HEK293T (cell line): ENCODE data around the gene TRAPPC10.

Experiments used
- CTCF ChIA-PET: fragments of 350-600 bp; formaldehyde crosslinking; extraction: SDS; loops from one replicate; lab custom pipeline; 2021; ENCODE audit warnings: antibody characterized with exemption, inconsistent platforms; lab: Yijun Ruan, JAX
- POLR2A ChIA-PET: fragments of 350-600 bp; formaldehyde crosslinking; extraction: SDS; loops from one replicate; lab custom pipeline; 2020; ENCODE audit warnings: antibody characterized with exemption, inconsistent platforms; lab: Yijun Ruan, JAX
- DNase-seq: peaks from one replicate; pipeline ENCODE4 v3.0.0; 2012; ENCODE audit warnings: mixed read lengths; ENCODE audit errors: extremely low spot score
- ARNT ChIP-seq: fragments of 450-650 bp; IDR thresholded peaks from 2 replicates; pipeline ENCODE4 v1.6.1; 2017; ENCODE audit warnings: mild to moderate bottlenecking
- BHLHE40 ChIP-seq: fragments of 450-650 bp; IDR thresholded peaks from 2 replicates; pipeline ENCODE4 v1.6.1; 2016; ENCODE audit warnings: mild to moderate bottlenecking, moderate library complexity, borderline replicate concordance
- CTBP1 ChIP-seq: fragments of 450-650 bp; IDR thresholded peaks from 2 replicates; pipeline ENCODE4 v1.6.1; 2016; ENCODE audit warnings: borderline replicate concordance
- ELF4 ChIP-seq: fragments of 450-650 bp; IDR thresholded peaks from 2 replicates; pipeline ENCODE4 v1.6.1; 2017; ENCODE audit warnings: antibody characterized with exemption
- FOXA1 ChIP-seq: fragments of 450-650 bp; IDR thresholded peaks from 2 replicates; pipeline ENCODE4 v1.6.1; 2016; ENCODE audit warnings: mild to moderate bottlenecking
- FOXK2 ChIP-seq: fragments of 450-650 bp; IDR thresholded peaks from 2 replicates; pipeline ENCODE4 v1.6.1; 2016; ENCODE audit warnings: mild to moderate bottlenecking
- FOXM1 ChIP-seq: fragments of 450-650 bp; IDR thresholded peaks from 2 replicates; pipeline ENCODE4 v1.6.1; 2017; ENCODE audit warnings: mild to moderate bottlenecking, borderline replicate concordance
- HDGF ChIP-seq: fragments of 450-650 bp; IDR thresholded peaks from 2 replicates; pipeline ENCODE4 v1.6.1; 2017; ENCODE audit warnings: antibody characterized with exemption, borderline replicate concordance
- L3MBTL2 ChIP-seq: fragments of 450-650 bp; conservative IDR thresholded peaks from 2 replicates; pipeline ENCODE4 v1.6.1; 2016; ENCODE audit warnings: mild to moderate bottlenecking
- LEF1 ChIP-seq: fragments of 450-650 bp; IDR thresholded peaks from 2 replicates; pipeline ENCODE4 v1.6.1; 2017; ENCODE audit warnings: mild to moderate bottlenecking, borderline replicate concordance
- NFRKB ChIP-seq: fragments of 450-650 bp; IDR thresholded peaks from 2 replicates; pipeline ENCODE4 v1.6.1; 2016; ENCODE audit warnings: mild to moderate bottlenecking, moderate library complexity
- PKNOX1 ChIP-seq: fragments of 450-650 bp; IDR thresholded peaks from 2 replicates; pipeline ENCODE4 v1.6.1; 2016
- SP1 ChIP-seq: fragments of 450-650 bp; IDR thresholded peaks from 2 replicates; pipeline ENCODE4 v1.6.1; 2017
- SUZ12 ChIP-seq: fragments of 450-650 bp; IDR thresholded peaks from 2 replicates; pipeline ENCODE4 v1.6.1; 2016; ENCODE audit warnings: mild to moderate bottlenecking
- TARDBP ChIP-seq: fragments of 450-650 bp; IDR thresholded peaks from 2 replicates; pipeline ENCODE4 v1.6.1; 2016
- ZNF384 ChIP-seq: fragments of 450-650 bp; IDR thresholded peaks from 2 replicates; pipeline ENCODE4 v1.6.1; 2016

The TRAPPC10 gene

GRCh38 chr21:44050276-44050675, 38.2 kb downstream of the TRAPPC10 start:
- TF ChIP-seq FOXM1 (no peak), BHLHE40 (no peak), FOXA1 (no peak)
- CTCF ChIA-PET, result no interaction called here
- POLR2A ChIA-PET, result interaction anchor here (0.8 kb wide), 1 partner anchor 38 kb away, joined by 3 read pairs; the partner anchor contains the start of gene TRAPPC10
- no peak for DNase-seq

GRCh38 chr21:44051462-44051941, 39.4 kb downstream of the TRAPPC10 start:
- CTCF ChIA-PET, result no interaction called here
- no peak for TF ChIP-seq L3MBTL2
- TF ChIP-seq NFRKB, result no peak
- TF ChIP-seq ZNF384, result no peak
- TF ChIP-seq SP1, result no peak
- no peak for TF ChIP-seq FOXA1
- TF ChIP-seq BHLHE40, result no peak
- no peak for TF ChIP-seq CTBP1
- POLR2A ChIA-PET, result no interaction called here
- DNase-seq, result no peak

GRCh38 chr21:44052071-44052829, 40.1 kb downstream of the TRAPPC10 start:
- TF ChIP-seq BHLHE40, result no peak
- no peak for TF ChIP-seq PKNOX1
- no peak for TF ChIP-seq FOXA1
- no peak for TF ChIP-seq TARDBP
- TF ChIP-seq ELF4, result no peak
- no peak for TF ChIP-seq CTBP1
- TF ChIP-seq L3MBTL2, result no peak
- TF ChIP-seq FOXM1, result no peak
- TF ChIP-seq ZNF384, result no peak
- TF ChIP-seq NFRKB, result no peak
- no peak for TF ChIP-seq FOXK2
- no peak for TF ChIP-seq SP1
- no peak for TF ChIP-seq SUZ12
- TF ChIP-seq ARNT, result no peak
- TF ChIP-seq HDGF, result no peak
- TF ChIP-seq LEF1, result no peak
- POLR2A ChIA-PET, result no interaction called here
- CTCF ChIA-PET, result no interaction called here
- no peak for DNase-seq

GRCh38 chr21:44052830-44053226, 40.7 kb downstream of the TRAPPC10 start:
- TF ChIP-seq ELF4 (no peak), ZNF384 (no peak), TARDBP (no peak), ARNT (no peak), FOXA1 (no peak), SUZ12 (no peak), SP1 (no peak), L3MBTL2 (no peak), PKNOX1 (no peak), CTBP1 (no peak), HDGF (no peak), BHLHE40 (no peak), LEF1 (no peak), FOXM1 (no peak), NFRKB (no peak), FOXK2 (no peak)
- CTCF ChIA-PET, result no interaction called here
- POLR2A ChIA-PET, result no interaction called here
- no peak for DNase-seq

GRCh38 chr21:44053567-44053966, 41.5 kb downstream of the TRAPPC10 start:
- ChIA-PET POLR2A (no interaction called here), CTCF (no interaction called here)

More at GRCh38 chr21:44053567-44053966, 41.5 kb downstream of the TRAPPC10 start:
- no peak for TF ChIP-seq SUZ12
- no peak for TF ChIP-seq SP1
- no peak for TF ChIP-seq TARDBP
- TF ChIP-seq BHLHE40, result no peak
- TF ChIP-seq PKNOX1, result no peak
- no peak for TF ChIP-seq NFRKB
- TF ChIP-seq LEF1, result no peak
- no peak for TF ChIP-seq ZNF384
- TF ChIP-seq FOXK2, result no peak
- no peak for TF ChIP-seq ELF4
- no peak for TF ChIP-seq FOXM1
- no peak for TF ChIP-seq CTBP1
- TF ChIP-seq HDGF, result no peak
- no peak for TF ChIP-seq L3MBTL2
- DNase-seq, result no peak
